Nephron (organoid): ENCODE measurements around the gene MGAT4A.
"Not testable (repeated sequence)": the region's sequence is repeated elsewhere in the genome, so short reads cannot be mapped to it uniquely, and the experiment has no call there.

Experiments used
- H3K27ac Mint-ChIP-seq, 3 experiments: 2 replicates each; pipeline ENCODE4 v1.8.0; 2020; ENCODE audit warnings: mixed read lengths in 3 of 3, mild to moderate bottlenecking in 2 of 3, moderate library complexity in 1 of 3
- H3K27me3 Mint-ChIP-seq: 2 replicates; pipeline ENCODE4 v1.8.0; 2021; ENCODE audit warnings: low read depth, mild to moderate bottlenecking, moderate library complexity, mixed read lengths
- H3K36me3 Mint-ChIP-seq: 2 replicates; pipeline ENCODE4 v1.8.0; 2020; ENCODE audit warnings: low read depth, mixed read lengths
- H3K4me1 Mint-ChIP-seq: 2 replicates; pipeline ENCODE4 v1.8.0; 2020; ENCODE audit warnings: mixed read lengths
- H3K4me3 Mint-ChIP-seq, 3 experiments: 2 replicates each; pipeline ENCODE4 v1.8.0; 2020; ENCODE audit warnings: mild to moderate bottlenecking in 3 of 3, mixed read lengths in 3 of 3, moderate library complexity in 2 of 3
- H3K9me3 Mint-ChIP-seq: 2 replicates; pipeline ENCODE4 v1.8.0; 2020; ENCODE audit warnings: mixed read lengths
- CTCF ChIP-seq, 3 experiments: fragments of 200-600 bp; sonication (generic); IDR thresholded peaks; one replicate each; pipeline ENCODE4 v1.5.0; 2021; ENCODE audit warnings: antibody characterized with exemption in 3 of 3; ENCODE audit not compliant: unreplicated experiment in 3 of 3

The MGAT4A gene

GRCh38 chr2:98665677-98666076 lies 65.3 kb downstream of the MGAT4A start:
- Mint-ChIP-seq H3K4me3 (no peak overlapping the region), H3K4me1 (no peaks in the 10 kb centered on the region), H3K27me3 (no peaks in the 10 kb centered on the region), H3K36me3 (peaks cover 23% of the 10 kb centered on the region), H3K9me3 (peaks cover 19% of the 10 kb centered on the region), H3K27ac (no peak overlapping the region)
- TF ChIP-seq CTCF (IDR thresholded peaks at IDR 0.05; ENCODE audit: unreplicated experiment in 3 of 3) = no peak

GRCh38 chr2:98664323-98664722 lies 66.6 kb downstream of the MGAT4A start:
- TF ChIP-seq CTCF (IDR thresholded peaks at IDR 0.05; ENCODE audit: unreplicated experiment in 3 of 3) = no peak
- no peaks in the 10 kb centered on the region for H3K27me3 Mint-ChIP-seq
- no peaks in the 10 kb centered on the region for H3K4me1 Mint-ChIP-seq
- peaks cover 28% of the 10 kb centered on the region for H3K36me3 Mint-ChIP-seq
- H3K27ac Mint-ChIP-seq = no peak overlapping the region
- H3K4me3 Mint-ChIP-seq = no peak overlapping the region
- peaks cover 26% of the 10 kb centered on the region for H3K9me3 Mint-ChIP-seq

- no peak for TF ChIP-seq CTCF (IDR thresholded peaks at IDR 0.05; ENCODE audit: unreplicated experiment in 3 of 3)
- Mint-ChIP-seq H3K36me3 (peaks cover 28% of the 10 kb centered on the region), H3K27ac (no peak overlapping the region), H3K27me3 (no peaks in the 10 kb centered on the region), H3K9me3 (peaks cover 26% of the 10 kb centered on the region), H3K4me3 (no peak overlapping the region), H3K4me1 (no peaks in the 10 kb centered on the region)
Observed at GRCh38 chr2:98663511-98664090, 67.3 kb downstream of the MGAT4A start.

DNA sequence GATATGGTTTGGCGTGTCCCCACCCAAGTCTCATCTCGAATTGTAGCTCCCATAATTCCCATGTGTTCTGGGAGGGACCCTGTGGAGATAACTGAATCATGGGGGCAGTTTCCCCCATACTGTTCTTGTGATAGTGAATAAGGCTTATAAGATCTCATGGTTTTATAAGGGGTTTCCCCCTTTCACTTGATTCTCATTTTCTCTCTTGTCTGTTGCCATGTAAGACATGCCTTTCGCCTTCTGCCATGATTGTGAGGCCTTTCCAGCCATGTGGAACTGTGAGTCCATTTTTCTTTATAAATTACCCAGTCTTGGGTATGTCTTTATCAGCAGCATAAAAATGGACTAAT lies 71.5 kb downstream of the MGAT4A start:
- peaks cover 13% of the 10 kb centered on the region for H3K36me3 Mint-ChIP-seq
- H3K9me3 Mint-ChIP-seq = peaks cover 14% of the 10 kb centered on the region
- H3K4me3 Mint-ChIP-seq, H3K4me1 Mint-ChIP-seq, H3K27me3 Mint-ChIP-seq, H3K27ac Mint-ChIP-seq: not testable (repeated sequence)

GRCh38 chr2:98658816-98659490 lies 72.0 kb downstream of the MGAT4A start:
- Mint-ChIP-seq H3K4me3 (no peak overlapping the region), H3K4me1 (no peaks in the 10 kb centered on the region), H3K9me3 (peaks cover 14% of the 10 kb centered on the region), H3K27me3 (no peaks in the 10 kb centered on the region), H3K36me3 (peaks cover 13% of the 10 kb centered on the region), H3K27ac (no peak overlapping the region)
- TF ChIP-seq CTCF (IDR thresholded peaks at IDR 0.05; ENCODE audit: unreplicated experiment in 3 of 3) = no peak

DNA sequence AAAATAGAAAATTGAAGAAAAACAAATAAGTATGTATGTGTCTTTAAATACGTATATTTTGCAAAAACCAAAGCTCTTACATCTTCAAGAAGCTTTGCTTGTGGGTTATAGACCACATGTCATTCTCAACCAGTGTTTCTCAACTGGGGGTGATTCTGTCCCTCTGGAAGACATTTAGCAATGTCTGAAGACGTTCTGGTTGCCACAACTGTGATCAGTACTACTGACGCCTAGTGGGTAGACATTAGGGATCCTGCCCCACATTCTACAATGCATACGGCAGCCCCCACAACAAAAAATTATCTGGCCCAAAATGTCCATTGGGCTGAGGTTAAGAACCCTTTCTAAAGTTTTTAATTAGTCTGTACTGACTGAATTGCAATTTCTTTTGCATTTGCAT lies 74.1 kb downstream of the MGAT4A start:
- peak overlapping the region in 2 of 3 experiments; percentile 28 to 55 for H3K27ac Mint-ChIP-seq
- H3K4me3 Mint-ChIP-seq = no peak overlapping the region
- peaks cover 13% of the 10 kb centered on the region for H3K36me3 Mint-ChIP-seq
- no peaks in the 10 kb centered on the region for H3K27me3 Mint-ChIP-seq
- peaks cover 14% of the 10 kb centered on the region for H3K9me3 Mint-ChIP-seq
- no peak for TF ChIP-seq CTCF (IDR thresholded peaks at IDR 0.05; ENCODE audit: unreplicated experiment in 3 of 3)
- no peaks in the 10 kb centered on the region for H3K4me1 Mint-ChIP-seq
